Tibial artery (tissue), 4 donors: ENCODE results near the gene THBS2.

Experiments
- DNase-seq, 2 donors: peaks; one replicate each; pipeline ENCODE4 v3.0.0-alpha.2; 2019
- H3K27ac ChIP-seq, 2 donors: fragments of 200-600 bp; sonication (generic) in 1 of 2; 1 replicate in 1 of 2; 2 replicates in 1 of 2; pipeline ENCODE4 v1.5.1; 2018 to 2019; ENCODE audit warnings: mild to moderate bottlenecking in 1 of 2
- H3K27me3 ChIP-seq, 2 donors: fragments of 200-600 bp; sonication (generic) in 1 of 2; one replicate each; pipeline versions ENCODE4 v1.5.1 to v1.6.0; 2016 to 2019
- H3K36me3 ChIP-seq, 3 donors: fragments of 200-600 bp; sonication (generic) in 2 of 3; one replicate each; pipeline ENCODE4 v1.5.1; 2016 to 2019; ENCODE audit warnings: mild to moderate bottlenecking in 2 of 3
- H3K4me1 ChIP-seq, 4 donors: fragments of 200-600 bp; sonication (generic) in 2 of 4; 1 replicate in 3 of 4; 2 replicates in 1 of 4; pipeline ENCODE4 v1.5.1; 2016 to 2019
- H3K4me3 ChIP-seq, 2 donors: fragments of 200-600 bp; sonication (generic) in 1 of 2; 1 replicate in 1 of 2; 2 replicates in 1 of 2; pipeline ENCODE4 v1.5.1; 2018 to 2019; ENCODE audit warnings: mild to moderate bottlenecking in 2 of 2
- H3K9me3 ChIP-seq, 3 donors: fragments of 200-600 bp; sonication (generic) in 1 of 3; one replicate each; pipeline ENCODE4 v1.5.1; 2016 to 2019
- CTCF ChIP-seq, 2 experiments: fragments of 200-600 bp in 1 of 2; fragments of 450-650 bp in 1 of 2; IDR thresholded peaks; one replicate each; pipeline ENCODE4 v1.5.1; 2017 to 2019; ENCODE audit warnings: antibody characterized with exemption in 2 of 2, mild to moderate bottlenecking in 1 of 2, moderate library complexity in 1 of 2
- intact Hi-C: fragments of 100-400 bp; cut with DNase I; formaldehyde crosslinking; loops from one replicate; pipeline ENCODE4 v1.15.0; 2023; ENCODE audit warnings: low total_unique reads

THBS2 gene

GRCh38 chr6:169166896-169167580 lies 86.6 kb downstream of the THBS2 start:
- no peaks in the 10 kb centered on the region for H3K27me3 ChIP-seq
- no peak overlapping the region for H3K4me3 ChIP-seq
- TF ChIP-seq CTCF (IDR thresholded peaks at IDR 0.05): no peak
- H3K27ac ChIP-seq: peak overlapping the region; percentile 83 to 89
- peaks cover 0 to 99% (median 53%) of the 10 kb centered on the region in 4 donors for H3K4me1 ChIP-seq
- no peaks in the 10 kb centered on the region for H3K36me3 ChIP-seq
- intact Hi-C loops: loop anchor here (10.0 kb wide), 1 partner anchor 92 kb away; no protein-coding TSS in a partner anchor
- no peaks in the 10 kb centered on the region for H3K9me3 ChIP-seq
- DNase-seq: peak in 1 of 2 donors; percentile 64
